ENCODE results near the gene PKHD1.

PKHD1 gene, protein sequence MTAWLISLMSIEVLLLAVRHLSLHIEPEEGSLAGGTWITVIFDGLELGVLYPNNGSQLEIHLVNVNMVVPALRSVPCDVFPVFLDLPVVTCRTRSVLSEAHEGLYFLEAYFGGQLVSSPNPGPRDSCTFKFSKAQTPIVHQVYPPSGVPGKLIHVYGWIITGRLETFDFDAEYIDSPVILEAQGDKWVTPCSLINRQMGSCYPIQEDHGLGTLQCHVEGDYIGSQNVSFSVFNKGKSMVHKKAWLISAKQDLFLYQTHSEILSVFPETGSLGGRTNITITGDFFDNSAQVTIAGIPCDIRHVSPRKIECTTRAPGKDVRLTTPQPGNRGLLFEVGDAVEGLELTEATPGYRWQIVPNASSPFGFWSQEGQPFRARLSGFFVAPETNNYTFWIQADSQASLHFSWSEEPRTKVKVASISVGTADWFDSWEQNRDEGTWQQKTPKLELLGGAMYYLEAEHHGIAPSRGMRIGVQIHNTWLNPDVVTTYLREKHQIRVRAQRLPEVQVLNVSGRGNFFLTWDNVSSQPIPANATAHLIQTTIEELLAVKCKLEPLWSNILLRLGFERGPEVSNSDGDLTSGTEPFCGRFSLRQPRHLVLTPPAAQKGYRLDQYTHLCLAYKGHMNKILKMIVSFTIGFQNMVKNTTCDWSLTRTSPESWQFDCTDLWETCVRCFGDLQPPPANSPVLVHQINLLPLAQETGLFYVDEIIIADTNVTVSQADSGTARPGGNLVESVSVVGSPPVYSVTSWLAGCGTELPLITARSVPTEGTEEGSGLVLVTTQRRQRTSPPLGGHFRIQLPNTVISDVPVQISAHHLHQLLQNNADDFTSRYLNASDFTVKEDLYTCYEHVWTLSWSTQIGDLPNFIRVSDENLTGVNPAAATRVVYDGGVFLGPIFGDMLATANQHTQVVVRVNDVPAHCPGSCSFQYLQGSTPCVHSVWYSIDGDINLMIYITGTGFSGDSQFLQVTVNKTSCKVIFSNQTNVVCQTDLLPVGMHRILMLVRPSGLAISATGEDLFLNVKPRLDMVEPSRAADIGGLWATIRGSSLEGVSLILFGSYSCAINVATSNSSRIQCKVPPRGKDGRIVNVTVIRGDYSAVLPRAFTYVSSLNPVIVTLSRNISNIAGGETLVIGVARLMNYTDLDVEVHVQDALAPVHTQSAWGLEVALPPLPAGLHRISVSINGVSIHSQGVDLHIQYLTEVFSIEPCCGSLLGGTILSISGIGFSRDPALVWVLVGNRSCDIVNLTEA (N-terminal part only)

DNA sequence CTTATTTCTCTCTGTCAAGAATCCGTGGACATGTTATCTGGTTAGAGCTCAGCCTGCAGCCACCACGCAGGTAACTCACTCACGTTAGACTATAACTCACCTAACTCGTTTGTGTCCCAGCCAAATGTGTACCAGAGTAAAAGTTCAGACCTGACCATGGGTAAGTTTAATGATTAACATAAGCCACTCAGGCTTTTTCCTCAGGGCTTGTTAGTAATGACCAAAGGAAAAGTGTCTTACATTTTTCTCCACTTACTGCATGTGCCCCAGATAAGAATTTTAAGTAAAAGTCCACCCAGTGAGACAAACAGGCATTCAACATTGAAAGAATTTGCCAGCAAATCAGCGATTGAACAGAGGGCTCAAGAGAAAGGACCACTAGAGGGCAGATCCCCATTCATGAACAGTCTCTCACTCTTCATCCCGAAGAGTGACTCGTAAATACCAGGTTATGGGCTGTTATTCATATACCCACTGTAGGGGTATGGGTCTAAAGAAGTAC is at the start of gene PKHD1:
TSS of gene PKHD1 (minus strand) at position 116 of the 502 bp plus-strand sequence. CDS start 2,680 bp downstream, outside the sequence.
- peak; percentile 38 for DNase-seq (ENCODE audit: low spot score)

DNA sequence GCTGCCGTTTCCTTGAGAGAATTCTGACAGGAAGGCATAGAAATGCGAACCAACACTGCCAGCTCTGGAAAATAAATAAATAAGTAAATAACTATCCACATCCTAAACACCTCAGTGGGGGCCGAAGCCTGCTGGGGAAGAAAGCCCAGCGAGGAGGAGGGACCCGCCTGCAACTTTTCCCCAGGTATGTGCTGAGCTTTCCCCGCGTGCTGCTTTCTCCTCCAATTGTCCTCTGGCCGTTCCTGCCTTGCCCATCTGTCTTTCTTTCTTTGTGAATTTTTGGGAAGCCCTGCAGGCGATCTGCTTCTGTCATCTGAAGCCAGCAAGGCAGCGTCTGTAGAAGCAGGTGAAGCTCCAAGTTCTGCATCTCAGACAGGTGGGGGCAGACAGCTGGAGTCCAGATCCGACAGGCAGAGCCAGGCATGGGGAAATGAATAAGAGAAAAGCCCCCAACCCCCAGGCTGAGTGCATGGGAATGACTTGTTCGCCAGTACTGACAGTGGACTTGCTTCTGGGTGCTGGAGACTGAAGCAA is 49.6 kb upstream of the PKHD1 start:
- DNase-seq (ENCODE audit: low spot score) = no peak

- no peak for DNase-seq (ENCODE audit: low spot score)
Observed at GRCh38 chr6:52136055-52136454, 48.6 kb upstream of the PKHD1 start.

GRCh38 chr6:52135217-52135616 is 47.8 kb upstream of the PKHD1 start:
- no peak for DNase-seq (ENCODE audit: low spot score)

DNA sequence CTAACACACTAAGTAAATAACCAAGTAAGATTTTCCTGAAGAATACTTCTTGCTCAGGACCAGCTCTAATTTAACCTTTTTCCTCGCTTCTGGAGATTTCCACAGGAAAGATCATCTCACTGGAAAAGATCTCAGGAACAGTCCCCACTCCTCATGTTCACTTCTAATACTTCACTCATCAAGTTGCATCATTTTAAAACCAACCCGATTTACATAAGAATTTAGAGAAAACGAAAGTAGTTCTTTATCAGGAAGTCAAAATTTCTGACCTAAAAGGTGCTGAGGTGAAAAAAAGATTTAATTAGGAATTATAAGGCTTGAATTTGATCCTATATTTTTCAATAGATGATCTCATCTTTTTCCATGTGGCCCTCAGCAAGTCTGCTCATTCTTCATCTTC is 46.6 kb upstream of the PKHD1 start:
- no peak for DNase-seq (ENCODE audit: low spot score)

DNA sequence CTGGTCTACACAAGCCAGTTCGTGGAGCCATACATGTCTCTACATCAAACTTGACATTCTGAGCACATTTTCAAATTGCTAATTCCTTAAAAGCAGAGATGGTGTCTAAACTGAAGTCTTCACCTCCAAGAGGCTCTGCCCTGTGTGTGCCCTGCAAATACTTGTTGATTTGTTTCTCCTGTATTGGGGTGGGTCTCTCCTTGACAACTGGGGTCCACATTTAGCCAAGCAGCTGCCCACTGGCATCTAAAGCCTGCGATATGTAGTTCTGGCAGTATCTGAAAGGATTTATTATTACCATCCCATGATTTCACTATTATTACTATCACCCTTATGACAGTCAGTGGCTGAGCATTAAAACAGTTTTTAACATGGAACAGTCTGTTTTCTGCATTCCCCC is 45.9 kb upstream of the PKHD1 start:
- DNase-seq (ENCODE audit: low spot score) = no peak

DNA sequence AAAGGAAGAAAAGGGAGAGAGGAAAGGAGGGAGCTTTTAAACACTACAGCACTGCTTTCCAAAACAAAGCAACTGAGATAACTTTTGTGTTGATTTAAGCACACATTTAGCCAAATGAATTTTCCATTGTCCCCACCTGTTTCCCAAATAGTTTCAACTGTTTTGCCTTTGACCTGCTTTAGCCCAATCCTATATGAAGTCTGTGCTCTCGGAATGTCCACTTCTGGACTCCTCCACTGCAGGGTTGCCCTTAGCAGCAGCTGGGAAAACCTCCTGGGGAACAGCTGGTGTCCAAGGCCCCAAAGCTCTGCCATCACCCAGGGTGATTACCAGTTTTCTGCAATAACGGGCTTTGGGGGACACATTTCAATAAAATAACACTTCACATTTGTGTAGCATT is 44.9 kb upstream of the PKHD1 start:
- DNase-seq (ENCODE audit: low spot score) = no peak

DNA sequence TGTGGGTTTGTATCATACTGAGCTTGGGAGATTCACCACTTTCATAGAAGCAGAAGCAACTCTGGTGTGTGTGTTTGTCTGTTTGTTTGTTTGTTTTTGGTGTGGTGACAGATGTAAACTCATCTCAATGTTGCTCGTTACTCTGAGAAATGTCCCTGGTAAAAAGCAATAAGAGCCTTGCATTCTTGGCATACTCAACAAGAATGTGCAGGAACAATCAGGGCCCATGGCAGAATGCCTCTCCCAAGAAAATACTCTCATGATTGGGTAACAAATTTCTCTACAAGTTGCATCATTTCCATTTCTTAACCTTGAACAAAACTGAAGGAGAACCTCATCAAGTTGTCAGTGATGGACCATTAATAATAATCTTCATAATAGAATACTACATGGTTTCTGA is 43.0 kb upstream of the PKHD1 start:
- no peak for DNase-seq (ENCODE audit: low spot score)

DNA sequence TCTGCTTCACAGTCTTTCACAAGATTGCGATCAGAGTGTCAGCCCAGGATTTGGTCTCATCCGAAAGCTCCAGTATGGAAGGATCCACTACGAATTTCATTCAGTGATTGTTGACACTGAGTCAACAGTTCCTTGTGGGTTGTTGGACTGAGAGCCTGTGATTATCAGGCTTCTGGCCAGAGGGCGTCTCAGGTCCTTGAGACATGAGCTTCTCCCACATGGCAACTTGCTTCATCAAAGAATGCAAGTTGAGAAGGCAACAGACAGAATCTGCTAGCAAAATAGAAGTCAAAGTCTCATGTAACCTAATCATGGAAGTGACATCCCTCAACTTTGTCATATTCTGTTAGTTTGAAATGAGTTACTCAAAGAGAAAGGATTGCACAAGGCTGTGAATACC is 40.5 kb upstream of the PKHD1 start:
- DNase-seq (ENCODE audit: low spot score) = no peak

DNA sequence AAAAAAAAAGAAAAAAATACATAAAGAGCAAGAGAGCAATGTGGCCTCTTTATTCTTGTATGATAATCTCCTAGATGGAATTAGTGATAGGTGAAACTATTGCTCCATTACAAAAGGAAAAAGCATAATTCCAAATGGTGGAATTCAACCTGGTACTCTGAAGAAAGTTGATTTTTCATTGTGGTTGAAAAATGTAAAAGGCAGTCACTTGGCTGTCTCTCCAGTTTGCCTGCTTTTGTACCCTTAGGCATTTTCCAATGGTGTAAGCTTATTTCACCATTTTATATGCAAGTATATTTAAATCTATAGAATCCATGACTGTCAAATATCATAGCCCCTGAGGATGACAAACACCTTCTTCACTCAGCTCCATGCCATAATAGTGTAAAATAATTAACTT is 38.8 kb upstream of the PKHD1 start:
- no peak for DNase-seq (ENCODE audit: low spot score)

DNA sequence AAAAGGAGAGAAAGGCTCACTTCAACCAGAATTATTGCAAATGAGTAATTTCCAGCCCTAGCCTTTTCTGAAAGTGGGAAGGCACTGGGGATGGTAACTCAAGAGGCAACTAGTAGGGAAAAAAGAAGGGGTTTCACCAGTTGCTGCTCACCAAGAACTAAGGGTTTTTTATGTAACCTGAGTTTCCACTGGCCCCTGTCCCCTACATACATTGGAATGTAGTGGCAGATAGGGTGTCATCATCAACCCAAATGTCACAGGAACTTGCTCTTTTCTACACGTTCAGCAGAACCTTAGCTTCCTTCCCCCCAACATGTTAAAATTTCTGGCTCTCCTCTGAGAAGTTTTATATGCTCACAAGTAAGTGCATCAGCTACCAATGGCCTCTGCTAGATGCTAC is 38.2 kb upstream of the PKHD1 start:
- no peak for DNase-seq (ENCODE audit: low spot score)

DNA sequence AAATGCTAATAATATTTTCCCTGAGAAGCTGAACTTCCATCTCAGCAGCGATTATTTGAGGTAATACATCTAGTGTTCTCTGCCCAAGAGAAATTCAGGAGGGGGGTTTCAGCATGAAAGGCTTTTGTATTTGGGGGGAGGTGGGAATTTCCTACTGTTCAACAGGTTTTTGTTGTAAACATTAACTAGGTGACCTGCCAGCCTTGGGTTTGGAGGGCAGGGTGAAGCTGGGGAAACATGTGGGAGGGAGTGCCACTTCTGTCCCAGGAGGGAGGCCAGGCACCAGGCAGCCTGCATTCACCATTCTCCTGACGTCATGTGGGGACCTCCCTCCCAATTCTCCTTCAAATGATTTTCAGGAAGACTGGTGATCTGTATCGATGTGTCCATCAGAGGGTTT is 37.7 kb upstream of the PKHD1 start:
- no peak for DNase-seq (ENCODE audit: low spot score)

DNA sequence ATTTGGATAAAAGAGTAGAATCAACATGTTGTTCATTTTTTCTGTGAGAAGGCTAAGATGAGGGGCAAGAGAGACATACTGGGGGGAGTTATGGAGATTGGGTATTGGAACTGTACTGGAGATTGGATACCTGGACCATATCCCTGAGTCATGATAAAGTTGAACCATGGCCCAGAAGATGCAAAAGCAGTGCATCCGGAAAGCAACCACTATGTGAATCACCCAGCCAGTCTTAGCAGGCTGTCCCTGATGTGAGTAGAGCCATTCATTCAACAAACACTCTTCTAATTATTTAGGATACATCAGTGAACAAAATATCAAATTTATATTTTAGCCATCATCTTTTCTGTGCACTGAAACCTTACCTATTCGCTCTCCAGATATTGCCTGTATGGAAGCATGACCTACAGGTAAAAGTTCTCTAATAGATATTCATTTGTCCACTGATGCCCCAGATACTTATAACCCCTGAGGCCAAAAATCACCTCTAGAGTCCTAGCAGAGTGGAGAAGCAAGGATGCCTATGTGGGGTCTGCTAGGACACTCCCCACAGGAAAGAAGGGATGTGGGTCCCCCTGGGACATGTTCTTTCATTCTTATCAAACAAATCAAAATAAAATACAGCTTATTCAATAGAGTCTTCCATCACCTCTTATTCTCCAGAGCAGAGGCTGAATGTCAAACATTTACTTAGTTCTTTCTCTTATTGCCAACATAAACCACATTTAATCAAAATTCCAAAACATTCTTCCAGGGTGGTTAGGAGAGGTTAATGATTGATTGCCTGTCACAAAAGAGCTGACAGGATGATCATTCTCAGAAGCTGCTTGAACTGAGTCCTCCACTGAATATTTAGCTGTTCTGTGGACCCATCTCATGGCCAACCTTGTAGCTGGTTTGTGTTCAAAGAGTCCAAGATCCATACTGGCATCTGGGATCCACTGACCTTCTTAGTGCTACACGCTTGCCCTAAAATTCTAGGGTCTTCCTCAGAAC is 37.0 kb upstream of the PKHD1 start:
- DNase-seq (ENCODE audit: low spot score) = no peak

DNA sequence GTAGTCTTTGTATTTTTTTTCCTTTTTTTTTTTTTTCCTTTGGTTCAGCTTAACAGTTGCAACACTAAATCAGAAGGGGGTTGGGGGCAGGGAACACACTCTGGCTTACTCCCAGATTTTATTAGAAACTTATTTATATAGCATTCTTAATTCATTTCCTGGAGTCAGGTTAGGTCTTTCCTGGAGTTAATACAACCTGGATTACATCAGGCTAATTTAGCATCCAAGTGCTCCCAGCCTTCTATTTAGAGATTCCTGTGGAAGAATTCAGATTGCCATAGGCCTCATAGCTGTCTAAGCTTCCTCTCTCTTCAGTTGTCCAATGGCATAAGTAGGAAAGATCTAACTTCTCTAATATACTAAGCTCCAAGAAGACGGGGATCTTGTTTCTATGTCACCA is 35.8 kb upstream of the PKHD1 start:
- no peak for DNase-seq (ENCODE audit: low spot score)

- DNase-seq (ENCODE audit: low spot score) = no peak
Observed at GRCh38 chr6:52117352-52117751, 29.9 kb upstream of the PKHD1 start.

DNA sequence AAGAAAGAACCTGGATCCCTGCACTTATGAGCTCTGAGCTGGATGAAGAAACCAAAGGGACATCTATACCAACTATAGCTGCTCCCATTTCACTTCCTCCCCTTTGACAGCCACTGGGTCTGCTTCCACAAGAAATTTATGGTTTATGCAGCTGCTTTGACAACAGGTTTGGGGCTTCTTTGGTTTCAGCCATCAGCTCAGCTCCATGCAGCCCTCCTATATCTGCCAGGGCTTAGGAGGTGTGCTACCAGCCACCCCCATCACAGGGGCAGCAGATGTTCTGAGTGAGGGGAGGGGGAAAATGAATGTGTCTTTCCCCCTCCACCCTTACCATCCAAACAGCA is 29.2 kb upstream of the PKHD1 start:
- DNase-seq (ENCODE audit: low spot score) = no peak

DNA sequence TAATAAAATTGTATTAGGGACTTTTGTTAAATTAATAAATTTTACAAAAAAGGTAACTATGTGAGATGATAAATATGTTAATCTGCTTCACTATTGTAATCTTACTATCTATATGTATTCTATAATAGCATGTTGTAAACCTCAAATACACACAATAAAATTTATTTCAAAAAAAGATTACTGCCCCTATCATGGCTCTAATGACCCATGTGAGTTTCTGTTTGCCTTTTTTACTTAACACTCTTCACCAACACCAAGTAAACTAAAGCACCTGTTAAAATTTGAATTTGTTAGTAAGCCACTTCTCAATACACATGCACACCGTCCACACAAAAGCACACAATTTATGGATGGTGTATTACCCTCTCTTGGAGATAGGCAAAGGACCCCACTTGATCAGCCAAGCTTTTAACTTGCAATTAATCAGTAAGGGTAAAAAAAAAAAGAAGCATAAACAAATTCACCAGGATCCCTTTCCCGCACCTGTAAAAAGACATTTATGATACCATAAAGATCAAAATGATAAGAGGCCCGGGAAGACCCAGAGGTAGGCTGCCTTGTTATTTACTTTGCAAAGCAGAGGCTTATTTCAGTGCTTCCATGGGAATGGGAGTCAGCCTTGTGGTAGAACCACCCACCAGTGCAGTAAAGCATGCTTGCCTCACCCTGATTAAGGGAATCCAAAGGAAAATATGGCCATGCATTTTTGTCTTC is 28.6 kb upstream of the PKHD1 start:
- DNase-seq (ENCODE audit: low spot score) = peak; percentile 50

GRCh38 chr6:52115145-52115741 is 27.8 kb upstream of the PKHD1 start:
- no peak for DNase-seq (ENCODE audit: low spot score)

DNA sequence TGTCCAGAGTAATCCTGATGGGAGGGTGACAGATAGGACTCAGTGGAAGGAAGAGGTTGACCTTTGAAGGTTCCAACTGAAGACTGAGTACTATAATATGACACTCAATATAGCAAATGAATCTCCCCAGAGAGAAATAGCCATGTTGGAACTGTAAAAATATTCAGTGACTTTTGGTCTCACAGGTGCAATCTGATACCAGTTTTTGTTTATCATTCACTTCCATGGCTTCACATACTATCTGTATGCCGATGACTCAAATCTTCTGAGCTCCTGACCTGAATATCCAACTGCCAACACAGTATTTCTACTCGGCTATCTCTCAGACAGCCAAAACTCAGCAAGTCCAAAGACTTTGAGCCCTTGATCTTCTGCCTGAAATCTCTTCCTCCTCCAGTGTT is 21.8 kb upstream of the PKHD1 start:
- DNase-seq (ENCODE audit: low spot score) = no peak

GRCh38 chr6:52108128-52108527 is 20.7 kb upstream of the PKHD1 start:
- no peak for DNase-seq (ENCODE audit: low spot score)
